Measurements from ENCODE around the gene IYD. TPM values are rescaled to one million over a fixed set of nuclear protein-coding genes. Genes with fewer than 3 reads are reported as not detected.

The IYD gene
- total RNA-seq, 1 donor from 2014 or later = 1.2 TPM

DNA sequence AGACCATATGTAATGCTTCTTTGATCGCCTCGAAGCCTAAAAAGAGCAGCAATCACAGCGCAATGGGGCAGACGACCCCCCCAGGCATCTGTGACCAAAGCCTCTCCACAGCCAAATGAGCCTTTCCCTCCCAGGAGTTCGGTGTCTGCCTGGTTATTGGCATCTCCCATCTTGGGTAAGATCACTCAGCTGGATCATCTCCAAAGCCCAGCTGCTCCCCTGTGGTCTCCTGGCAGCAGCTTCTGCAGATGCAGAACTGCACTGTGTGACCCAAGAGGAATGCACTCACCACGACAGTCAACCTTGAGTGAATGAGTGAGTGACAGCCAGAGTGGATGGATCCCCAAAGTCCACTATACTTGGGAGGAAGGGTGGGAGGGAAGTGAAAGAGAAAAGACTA is 44.8 kb upstream of the IYD start:
- intact Hi-C loops (cut with DNase I) = no loop called here
- Histone ChIP-seq H3K4me3 (no peak overlapping the region), H3K36me3 (no peaks in the 10 kb centered on the region), H3K27me3 (no peaks in the 10 kb centered on the region), H3K9me3 (no peaks in the 10 kb centered on the region), H3K4me1 (peaks cover 11% of the 10 kb centered on the region), H3K27ac (no peak overlapping the region)
- DNase-seq = no peak
- ATAC-seq = no peak
- TF ChIP-seq, protein P1, sequence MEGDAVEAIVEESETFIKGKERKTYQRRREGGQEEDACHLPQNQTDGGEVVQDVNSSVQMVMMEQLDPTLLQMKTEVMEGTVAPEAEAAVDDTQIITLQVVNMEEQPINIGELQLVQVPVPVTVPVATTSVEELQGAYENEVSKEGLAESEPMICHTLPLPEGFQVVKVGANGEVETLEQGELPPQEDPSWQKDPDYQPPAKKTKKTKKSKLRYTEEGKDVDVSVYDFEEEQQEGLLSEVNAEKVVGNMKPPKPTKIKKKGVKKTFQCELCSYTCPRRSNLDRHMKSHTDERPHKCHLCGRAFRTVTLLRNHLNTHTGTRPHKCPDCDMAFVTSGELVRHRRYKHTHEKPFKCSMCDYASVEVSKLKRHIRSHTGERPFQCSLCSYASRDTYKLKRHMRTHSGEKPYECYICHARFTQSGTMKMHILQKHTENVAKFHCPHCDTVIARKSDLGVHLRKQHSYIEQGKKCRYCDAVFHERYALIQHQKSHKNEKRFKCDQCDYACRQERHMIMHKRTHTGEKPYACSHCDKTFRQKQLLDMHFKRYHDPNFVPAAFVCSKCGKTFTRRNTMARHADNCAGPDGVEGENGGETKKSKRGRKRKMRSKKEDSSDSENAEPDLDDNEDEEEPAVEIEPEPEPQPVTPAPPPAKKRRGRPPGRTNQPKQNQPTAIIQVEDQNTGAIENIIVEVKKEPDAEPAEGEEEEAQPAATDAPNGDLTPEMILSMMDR (IDR thresholded peaks at IDR 0.05) = no peak

DNA sequence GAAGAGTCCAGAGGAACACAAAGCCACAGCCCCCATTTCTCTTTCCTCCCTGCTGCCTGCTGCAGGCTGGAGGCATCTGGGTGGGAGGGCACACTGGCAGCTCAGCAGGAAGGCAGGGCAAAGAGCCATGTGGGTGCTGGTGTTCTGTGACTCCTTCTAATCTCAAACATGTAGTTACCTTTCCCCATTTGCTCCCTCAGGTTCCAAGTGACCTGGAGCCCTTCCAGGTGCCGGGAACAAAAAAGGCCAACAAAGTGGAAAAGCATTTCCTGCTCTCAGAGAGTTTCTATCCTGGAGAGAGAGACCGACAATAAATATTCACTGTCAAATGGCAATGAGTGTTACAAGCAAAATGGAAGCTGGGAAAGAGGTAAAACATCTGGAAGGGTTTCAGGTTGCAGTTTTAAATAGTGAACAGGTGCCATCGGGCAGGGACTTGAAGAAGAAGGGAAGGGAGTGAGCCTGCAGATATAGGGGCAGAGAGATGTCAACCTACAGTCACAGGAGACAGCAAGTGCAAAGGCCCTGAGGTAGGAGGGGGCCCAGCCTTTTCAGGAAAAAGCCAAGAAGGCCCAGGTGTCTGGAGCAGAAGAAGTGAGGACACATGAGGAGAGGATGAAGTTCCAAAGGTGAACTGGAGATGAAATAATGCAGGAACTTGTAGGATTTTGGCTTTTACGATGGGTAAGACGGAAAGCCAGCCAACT is 43.6 kb upstream of the IYD start:
- no peaks in the 10 kb centered on the region for H3K36me3 ChIP-seq
- H3K27ac ChIP-seq = no peak overlapping the region
- ATAC-seq (no peak), DNase-seq (no peak)
- peaks cover 11% of the 10 kb centered on the region for H3K4me1 ChIP-seq
- TF ChIP-seq, protein P1 (IDR thresholded peaks at IDR 0.05) = no peak
- intact Hi-C loops (cut with DNase I) = no loop called here
- H3K9me3 ChIP-seq = no peaks in the 10 kb centered on the region
- no peaks in the 10 kb centered on the region for H3K27me3 ChIP-seq
- H3K4me3 ChIP-seq = no peak overlapping the region

DNA sequence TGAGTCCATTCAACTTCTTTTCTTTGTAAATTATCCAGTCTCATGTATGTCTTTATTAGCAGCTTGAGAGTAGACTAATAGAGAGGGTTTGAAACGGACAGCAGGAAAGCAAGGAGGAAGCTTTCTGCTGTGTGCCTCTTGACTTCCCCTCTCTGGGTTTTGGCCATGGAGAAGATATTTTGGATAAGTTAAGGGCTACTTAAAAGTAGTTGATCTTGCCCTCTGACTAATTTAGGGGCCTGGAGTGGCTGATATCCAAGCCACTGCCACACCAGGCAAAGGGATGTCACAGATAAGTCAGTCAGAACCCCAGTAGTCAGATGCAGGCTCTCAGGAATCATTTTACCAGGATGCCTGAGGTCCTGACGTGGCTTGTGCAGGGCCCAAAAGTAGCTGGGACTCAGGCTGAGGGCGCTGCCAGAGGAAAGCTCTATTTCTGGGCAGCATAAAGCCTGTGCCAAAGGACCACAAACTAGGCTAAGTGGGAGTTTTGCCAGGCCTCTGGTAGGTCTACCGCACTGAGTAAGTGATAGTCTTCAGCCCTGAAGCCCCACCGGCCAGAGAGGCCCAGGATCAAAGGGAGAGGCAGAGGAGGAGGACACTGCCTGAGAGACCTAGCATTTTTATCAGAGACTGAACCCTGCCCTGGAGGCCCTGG is 41.6 kb upstream of the IYD start:
- Histone ChIP-seq H3K9me3 (no peaks in the 10 kb centered on the region), H3K27me3 (no peaks in the 10 kb centered on the region), H3K4me1 (peaks cover 11% of the 10 kb centered on the region), H3K36me3 (no peaks in the 10 kb centered on the region), H3K27ac (no peak overlapping the region), H3K4me3 (no peak overlapping the region)
- DNase-seq (no peak), ATAC-seq (no peak)
- TF ChIP-seq, protein P1 (IDR thresholded peaks at IDR 0.05) = no peak
- intact Hi-C loops (cut with DNase I) = no loop called here

DNA sequence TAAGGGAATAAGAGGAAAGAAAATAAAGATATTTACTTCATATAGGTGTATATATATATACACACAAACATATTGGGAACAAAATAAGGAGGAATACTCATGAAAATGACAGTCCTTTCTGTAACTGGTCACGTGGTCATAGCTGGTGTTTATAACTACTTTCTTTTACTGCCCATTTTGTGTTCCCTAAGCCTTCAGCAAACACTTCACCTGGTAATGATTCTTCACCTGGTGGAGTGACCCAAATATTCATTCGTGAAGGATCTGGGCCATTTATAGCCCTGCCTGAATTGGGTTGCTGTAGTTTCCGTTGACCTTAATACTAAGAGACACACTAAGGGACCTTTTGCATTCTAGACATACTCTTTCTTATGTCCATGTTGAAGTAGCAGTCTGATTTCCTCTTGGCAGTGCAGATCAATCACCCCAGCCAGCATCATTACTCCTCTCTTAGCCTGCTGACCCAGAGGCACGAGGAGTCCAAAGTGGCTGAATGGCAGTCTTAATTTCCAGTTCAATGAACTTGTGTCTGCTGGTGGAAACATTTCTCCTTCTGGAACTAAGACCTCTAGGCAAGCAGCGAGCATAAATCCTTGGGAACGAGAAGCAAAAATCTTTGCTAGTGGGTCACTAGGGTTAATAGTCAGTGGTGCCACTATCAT is 39.9 kb upstream of the IYD start:
- no peak overlapping the region for H3K4me3 ChIP-seq
- ATAC-seq (peak; percentile 72), DNase-seq (no peak)
- H3K27ac ChIP-seq = no peak overlapping the region
- TF ChIP-seq, protein P1 (IDR thresholded peaks at IDR 0.05) = no peak
- peaks cover 3% of the 10 kb centered on the region for H3K4me1 ChIP-seq
- H3K9me3 ChIP-seq = no peaks in the 10 kb centered on the region
- H3K36me3 ChIP-seq = no peaks in the 10 kb centered on the region
- H3K27me3 ChIP-seq = no peaks in the 10 kb centered on the region
- intact Hi-C loops (cut with DNase I) = no loop called here

DNA sequence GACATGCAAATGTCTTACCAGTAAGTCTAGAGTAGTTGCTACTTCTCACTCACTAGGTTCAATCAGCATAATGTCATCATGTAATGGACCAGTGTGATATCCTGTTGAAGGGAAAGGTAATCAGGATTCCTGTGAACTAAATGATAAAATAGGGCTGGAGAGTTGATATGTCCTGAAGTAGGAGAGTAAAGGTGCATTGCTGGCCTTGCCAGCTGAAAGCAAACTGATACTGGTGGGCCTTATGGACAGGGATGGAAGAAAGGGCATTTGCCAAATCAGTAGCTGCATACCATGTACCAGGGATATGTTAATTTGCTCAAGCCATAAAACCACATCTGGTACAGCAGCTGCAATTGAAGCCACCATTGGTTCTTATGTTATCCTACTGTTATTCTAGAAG is 37.5 kb upstream of the IYD start:
- Histone ChIP-seq H3K9me3 (no peaks in the 10 kb centered on the region), H3K27ac (no peak overlapping the region), H3K27me3 (no peaks in the 10 kb centered on the region), H3K4me3 (no peak overlapping the region), H3K4me1 (no peaks in the 10 kb centered on the region), H3K36me3 (no peaks in the 10 kb centered on the region)
- TF ChIP-seq, protein P1 (IDR thresholded peaks at IDR 0.05) = no peak
- intact Hi-C loops (cut with DNase I) = loop anchor here (5.0 kb wide), 1 partner anchor 249 kb away; no protein-coding TSS in a partner anchor
- ATAC-seq = no peak
- no peak for DNase-seq
